GM23338 (cell line): ENCODE results near the gene COX14.

Source experiments
- CREB1 ChIP-seq: fragments of 250-450 bp; sonication (Bioruptor Pico); IDR thresholded peaks from 2 replicates; pipeline ENCODE4 v1.5.0; 2020; ENCODE audit warnings: low read depth, mild to moderate bottlenecking, moderate library complexity
- EZH2 ChIP-seq: fragments of 200-600 bp; sonication (generic); IDR thresholded peaks from one replicate; pipeline ENCODE4 v1.8.0; 2017; ENCODE audit warnings: antibody characterized with exemption, mild to moderate bottlenecking, low read depth; ENCODE audit not compliant: unreplicated experiment
- EZH2phosphoT487 ChIP-seq: fragments of 200-600 bp; sonication (generic); IDR thresholded peaks from one replicate; pipeline ENCODE4 v1.8.1; 2018; ENCODE audit warnings: antibody characterized with exemption; ENCODE audit not compliant: unreplicated experiment
- NANOG ChIP-seq: IDR thresholded peaks from 2 replicates; pipeline ENCODE4 v1.6.1; 2016; ENCODE audit warnings: antibody characterized with exemption, borderline replicate concordance
- POLR2AphosphoS5 ChIP-seq: IDR thresholded peaks from 2 replicates; pipeline ENCODE4 v1.6.1; 2016; ENCODE audit warnings: antibody characterized with exemption, low read depth
- TF ChIP-seq, protein P1 (sequence below), 2 experiments: fragments of 200-600 bp in 1 of 2; sonication (generic) in 1 of 2; conservative IDR thresholded peaks; 2 replicates each; pipeline versions ENCODE4 v1.5.1 to v1.6.1; 2016 to 2017; ENCODE audit warnings: antibody characterized with exemption in 2 of 2, low read depth in 2 of 2, mild to moderate bottlenecking in 2 of 2, moderate library complexity in 1 of 2
- TF ChIP-seq, protein P2 (sequence below): IDR thresholded peaks from one replicate; pipeline ENCODE4 v1.6.1; 2018; ENCODE audit warnings: antibody characterized with exemption; ENCODE audit not compliant: unreplicated experiment

DNA sequence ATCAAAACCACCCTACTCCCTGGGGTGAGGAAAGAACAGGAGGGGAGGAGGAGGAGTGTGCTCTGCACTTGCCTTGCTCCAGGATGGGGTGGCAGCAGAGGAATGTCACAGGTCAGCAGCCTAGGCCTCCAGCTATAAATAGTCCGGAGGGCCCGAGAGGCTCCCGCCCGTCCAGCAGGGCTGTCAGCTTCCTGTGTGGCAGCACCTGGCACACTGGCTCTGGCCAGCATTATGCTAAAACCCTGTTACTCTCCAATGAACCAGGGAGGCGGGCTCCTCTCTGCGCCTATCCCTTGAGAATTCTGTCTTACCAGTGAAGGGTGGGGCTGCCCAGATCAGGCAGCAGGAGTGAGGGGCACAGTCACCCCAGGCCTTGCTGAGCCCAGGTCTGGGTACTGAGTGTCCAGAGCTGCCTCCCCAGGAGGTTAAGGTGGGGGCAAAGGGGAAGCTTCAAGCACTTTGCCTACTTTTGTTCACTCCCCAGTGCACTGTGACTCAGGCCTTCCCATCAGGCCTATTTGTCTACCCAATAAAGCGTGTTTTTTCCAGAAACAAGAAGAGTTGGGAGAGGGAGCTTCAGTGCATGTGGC, 1.2 kb upstream of the COX14 start:
- TF ChIP-seq, protein P1, sequence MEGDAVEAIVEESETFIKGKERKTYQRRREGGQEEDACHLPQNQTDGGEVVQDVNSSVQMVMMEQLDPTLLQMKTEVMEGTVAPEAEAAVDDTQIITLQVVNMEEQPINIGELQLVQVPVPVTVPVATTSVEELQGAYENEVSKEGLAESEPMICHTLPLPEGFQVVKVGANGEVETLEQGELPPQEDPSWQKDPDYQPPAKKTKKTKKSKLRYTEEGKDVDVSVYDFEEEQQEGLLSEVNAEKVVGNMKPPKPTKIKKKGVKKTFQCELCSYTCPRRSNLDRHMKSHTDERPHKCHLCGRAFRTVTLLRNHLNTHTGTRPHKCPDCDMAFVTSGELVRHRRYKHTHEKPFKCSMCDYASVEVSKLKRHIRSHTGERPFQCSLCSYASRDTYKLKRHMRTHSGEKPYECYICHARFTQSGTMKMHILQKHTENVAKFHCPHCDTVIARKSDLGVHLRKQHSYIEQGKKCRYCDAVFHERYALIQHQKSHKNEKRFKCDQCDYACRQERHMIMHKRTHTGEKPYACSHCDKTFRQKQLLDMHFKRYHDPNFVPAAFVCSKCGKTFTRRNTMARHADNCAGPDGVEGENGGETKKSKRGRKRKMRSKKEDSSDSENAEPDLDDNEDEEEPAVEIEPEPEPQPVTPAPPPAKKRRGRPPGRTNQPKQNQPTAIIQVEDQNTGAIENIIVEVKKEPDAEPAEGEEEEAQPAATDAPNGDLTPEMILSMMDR (conservative IDR thresholded peaks at IDR 0.05; ENCODE audit: low read depth in 2 of 2) = no peak
- TF ChIP-seq EZH2phosphoT487 (no peak), EZH2 (no peak), POLR2AphosphoS5 (no peak), NANOG (no peak), CREB1 (CRISPR knock-in tag) (no peak)
- TF ChIP-seq, protein P2, sequence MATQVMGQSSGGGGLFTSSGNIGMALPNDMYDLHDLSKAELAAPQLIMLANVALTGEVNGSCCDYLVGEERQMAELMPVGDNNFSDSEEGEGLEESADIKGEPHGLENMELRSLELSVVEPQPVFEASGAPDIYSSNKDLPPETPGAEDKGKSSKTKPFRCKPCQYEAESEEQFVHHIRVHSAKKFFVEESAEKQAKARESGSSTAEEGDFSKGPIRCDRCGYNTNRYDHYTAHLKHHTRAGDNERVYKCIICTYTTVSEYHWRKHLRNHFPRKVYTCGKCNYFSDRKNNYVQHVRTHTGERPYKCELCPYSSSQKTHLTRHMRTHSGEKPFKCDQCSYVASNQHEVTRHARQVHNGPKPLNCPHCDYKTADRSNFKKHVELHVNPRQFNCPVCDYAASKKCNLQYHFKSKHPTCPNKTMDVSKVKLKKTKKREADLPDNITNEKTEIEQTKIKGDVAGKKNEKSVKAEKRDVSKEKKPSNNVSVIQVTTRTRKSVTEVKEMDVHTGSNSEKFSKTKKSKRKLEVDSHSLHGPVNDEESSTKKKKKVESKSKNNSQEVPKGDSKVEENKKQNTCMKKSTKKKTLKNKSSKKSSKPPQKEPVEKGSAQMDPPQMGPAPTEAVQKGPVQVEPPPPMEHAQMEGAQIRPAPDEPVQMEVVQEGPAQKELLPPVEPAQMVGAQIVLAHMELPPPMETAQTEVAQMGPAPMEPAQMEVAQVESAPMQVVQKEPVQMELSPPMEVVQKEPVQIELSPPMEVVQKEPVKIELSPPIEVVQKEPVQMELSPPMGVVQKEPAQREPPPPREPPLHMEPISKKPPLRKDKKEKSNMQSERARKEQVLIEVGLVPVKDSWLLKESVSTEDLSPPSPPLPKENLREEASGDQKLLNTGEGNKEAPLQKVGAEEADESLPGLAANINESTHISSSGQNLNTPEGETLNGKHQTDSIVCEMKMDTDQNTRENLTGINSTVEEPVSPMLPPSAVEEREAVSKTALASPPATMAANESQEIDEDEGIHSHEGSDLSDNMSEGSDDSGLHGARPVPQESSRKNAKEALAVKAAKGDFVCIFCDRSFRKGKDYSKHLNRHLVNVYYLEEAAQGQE = no peak
